GM03348 (cell line): ENCODE data around the gene ADNP.
"Not testable (repeated sequence)": the region's sequence is repeated elsewhere in the genome, so short reads cannot be mapped to it uniquely, and the experiment has no call there.

Experiments used
- DNase-seq: peaks from one replicate; pipeline ENCODE4 v3.0.0; 2012; ENCODE audit warnings: low spot score

ADNP gene

GRCh38 chr20:50900261-50900660 lies 31.0 kb downstream of the ADNP start:
- DNase-seq, result no peak

GRCh38 chr20:50898475-50898874 lies 32.8 kb downstream of the ADNP start:
- no peak for DNase-seq

- DNase-seq, result no peak
Observed at GRCh38 chr20:50895111-50895830, 36.0 kb downstream of the ADNP start.

GRCh38 chr20:50893620-50894019 lies 37.6 kb downstream of the ADNP start:
- DNase-seq, result no peak

GRCh38 chr20:50892394-50892793 lies 38.8 kb downstream of the ADNP start:
- DNase-seq, result no peak

GRCh38 chr20:50891138-50891537 lies 40.1 kb downstream of the ADNP start:
- no peak for DNase-seq

GRCh38 chr20:50887576-50887975 lies 43.7 kb downstream of the ADNP start:
- no peak for DNase-seq

- no peak for DNase-seq
Observed at GRCh38 chr20:50886184-50886790, 45.0 kb downstream of the ADNP start.

GRCh38 chr20:50885781-50886180 lies 45.5 kb downstream of the ADNP start:
- DNase-seq, result no peak

GRCh38 chr20:50885068-50885467 lies 46.2 kb downstream of the ADNP start:
- no peak for DNase-seq

- DNase-seq, result no peak
Observed at GRCh38 chr20:50883856-50884255, 47.4 kb downstream of the ADNP start.

- DNase-seq, result not testable (repeated sequence)
Observed at GRCh38 chr20:50881759-50882424, 49.3 kb downstream of the ADNP start.

- DNase-seq, result no peak
Observed at GRCh38 chr20:50879649-50880550, 51.3 kb downstream of the ADNP start.

GRCh38 chr20:50877232-50877743 lies 53.9 kb downstream of the ADNP start:
- DNase-seq, result no peak

- DNase-seq, result no peak
Observed at GRCh38 chr20:50876816-50877215, 54.4 kb downstream of the ADNP start.

GRCh38 chr20:50876063-50876685 lies 55.1 kb downstream of the ADNP start:
- no peak for DNase-seq

- no peak for DNase-seq
Observed at GRCh38 chr20:50874758-50875665, 56.2 kb downstream of the ADNP start.

GRCh38 chr20:50874111-50874757 lies 57.0 kb downstream of the ADNP start:
- DNase-seq, result no peak

GRCh38 chr20:50873585-50873984 lies 57.7 kb downstream of the ADNP start:
- no peak for DNase-seq
